GM19324 (cell line): ENCODE data around the gene RECQL.

Experiments
- ATAC-seq: cut with Tn5 transposase; IDR thresholded peaks from one replicate; pipeline ENCODE4 v1.9.1; 2021; ENCODE audit warnings: mild to moderate bottlenecking, moderate library complexity; ENCODE audit not compliant: unreplicated experiment, low FRiP score

RECQL gene, protein sequence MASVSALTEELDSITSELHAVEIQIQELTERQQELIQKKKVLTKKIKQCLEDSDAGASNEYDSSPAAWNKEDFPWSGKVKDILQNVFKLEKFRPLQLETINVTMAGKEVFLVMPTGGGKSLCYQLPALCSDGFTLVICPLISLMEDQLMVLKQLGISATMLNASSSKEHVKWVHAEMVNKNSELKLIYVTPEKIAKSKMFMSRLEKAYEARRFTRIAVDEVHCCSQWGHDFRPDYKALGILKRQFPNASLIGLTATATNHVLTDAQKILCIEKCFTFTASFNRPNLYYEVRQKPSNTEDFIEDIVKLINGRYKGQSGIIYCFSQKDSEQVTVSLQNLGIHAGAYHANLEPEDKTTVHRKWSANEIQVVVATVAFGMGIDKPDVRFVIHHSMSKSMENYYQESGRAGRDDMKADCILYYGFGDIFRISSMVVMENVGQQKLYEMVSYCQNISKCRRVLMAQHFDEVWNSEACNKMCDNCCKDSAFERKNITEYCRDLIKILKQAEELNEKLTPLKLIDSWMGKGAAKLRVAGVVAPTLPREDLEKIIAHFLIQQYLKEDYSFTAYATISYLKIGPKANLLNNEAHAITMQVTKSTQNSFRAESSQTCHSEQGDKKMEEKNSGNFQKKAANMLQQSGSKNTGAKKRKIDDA

DNA sequence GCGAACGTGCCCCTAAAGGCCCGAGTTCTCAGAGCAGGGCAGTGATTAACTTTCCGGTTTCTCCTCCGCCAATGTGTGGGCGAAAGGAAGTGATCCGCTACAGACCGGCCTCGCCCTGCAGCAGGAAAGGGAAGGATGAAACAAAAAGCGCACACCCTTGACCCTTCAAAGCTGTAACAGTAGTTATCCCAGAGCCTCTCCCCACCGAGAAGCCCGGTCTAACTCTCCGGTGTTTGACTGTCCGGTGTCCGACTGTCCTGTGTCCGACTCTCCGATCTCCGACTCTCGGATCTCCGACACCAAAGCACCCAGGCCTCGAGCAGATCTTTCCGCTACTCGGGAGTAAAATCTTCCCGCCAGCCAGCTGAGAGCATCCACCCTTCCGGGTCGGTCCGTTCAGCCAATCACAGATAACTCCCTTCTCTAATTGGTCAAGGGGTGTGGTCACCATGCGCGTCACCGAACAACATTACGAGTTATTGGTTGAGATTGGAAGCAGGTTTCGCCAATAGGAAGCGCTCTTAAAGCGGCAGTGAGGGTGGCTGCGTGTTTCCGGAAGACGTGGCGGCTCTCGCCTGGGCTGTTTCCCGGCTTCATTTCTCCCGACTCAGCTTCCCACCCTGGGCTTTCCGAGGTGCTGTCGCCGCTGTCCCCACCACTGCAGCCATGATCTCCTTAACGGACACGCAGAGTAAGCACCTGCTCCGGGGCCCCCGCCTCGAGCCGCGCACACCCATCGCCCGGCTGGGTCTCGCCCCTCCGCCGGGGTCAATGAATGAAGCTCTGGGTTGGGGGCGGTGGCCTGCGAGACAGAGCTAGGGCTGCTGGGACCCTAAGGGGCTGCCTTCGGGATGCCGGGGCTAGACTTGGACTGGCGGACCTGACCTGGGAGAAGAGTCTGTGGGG, at the start of gene RECQL, which contains the start of gene GOLT1B:
TSS of gene RECQL (minus strand) at position 378 of the 906 bp plus-strand sequence. CDS start 2,065 bp downstream, outside the sequence.
TSS of gene GOLT1B (plus strand) at position 532 of the 906 bp plus-strand sequence. CDS start at position 667, 135 bp downstream.
- peak; percentile 100 for ATAC-seq

DNA sequence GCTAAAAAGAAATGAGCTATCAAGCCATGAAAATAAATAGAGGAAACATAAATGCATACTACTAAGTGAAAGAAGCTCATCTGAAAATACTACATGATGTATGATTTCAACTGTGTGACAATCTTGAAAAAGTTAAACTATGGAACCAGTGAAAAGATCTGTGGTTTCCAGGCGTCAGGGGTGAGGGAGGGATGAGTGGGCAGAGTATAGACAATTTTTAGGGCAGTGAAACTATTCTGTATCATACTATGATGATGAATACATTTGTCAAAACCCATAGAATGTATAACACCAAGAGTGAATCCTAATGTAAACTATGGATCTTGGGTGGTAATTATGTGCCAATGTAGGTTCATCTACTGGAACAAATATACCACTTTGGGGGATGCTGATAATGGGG, 46.0 kb upstream of the RECQL start:
- ATAC-seq = no peak

DNA sequence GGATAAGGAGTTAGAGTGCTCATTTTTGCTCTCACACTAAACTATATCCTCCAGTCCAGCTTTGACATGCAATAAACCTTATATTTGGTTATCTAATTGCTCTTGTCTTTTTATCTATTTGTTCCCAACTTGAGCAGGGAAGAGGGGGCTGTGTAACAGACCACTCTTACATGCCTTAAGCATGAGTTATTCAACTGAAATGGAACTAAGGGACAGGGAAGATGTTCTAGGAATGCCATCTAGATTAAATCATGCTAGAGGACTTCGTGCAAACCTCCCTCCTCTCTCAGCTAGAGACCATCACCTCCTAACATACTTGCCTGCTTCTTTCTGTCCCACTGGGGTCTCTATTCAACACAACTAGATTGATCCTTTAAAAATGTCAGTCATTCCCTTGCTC, 45.3 kb upstream of the RECQL start:
- ATAC-seq = no peak

DNA sequence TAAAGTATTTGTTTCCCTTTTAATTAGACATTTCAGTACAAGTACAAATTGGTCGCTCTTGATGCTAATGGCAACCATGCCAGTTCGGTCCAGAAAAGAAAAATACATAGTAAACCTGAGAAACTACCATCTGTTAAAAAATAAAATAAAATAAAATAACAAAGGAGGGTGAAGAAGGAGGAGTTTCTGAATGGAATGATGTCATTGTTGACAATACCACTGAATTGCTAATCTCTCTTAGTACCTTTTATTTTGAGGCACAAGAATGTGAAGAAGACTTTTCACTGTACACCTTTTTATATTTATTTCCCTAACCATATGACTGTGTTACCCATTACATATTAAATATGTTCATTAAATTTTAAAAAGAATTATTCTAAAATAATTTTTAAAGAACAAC, 44.1 kb upstream of the RECQL start:
- no peak for ATAC-seq

DNA sequence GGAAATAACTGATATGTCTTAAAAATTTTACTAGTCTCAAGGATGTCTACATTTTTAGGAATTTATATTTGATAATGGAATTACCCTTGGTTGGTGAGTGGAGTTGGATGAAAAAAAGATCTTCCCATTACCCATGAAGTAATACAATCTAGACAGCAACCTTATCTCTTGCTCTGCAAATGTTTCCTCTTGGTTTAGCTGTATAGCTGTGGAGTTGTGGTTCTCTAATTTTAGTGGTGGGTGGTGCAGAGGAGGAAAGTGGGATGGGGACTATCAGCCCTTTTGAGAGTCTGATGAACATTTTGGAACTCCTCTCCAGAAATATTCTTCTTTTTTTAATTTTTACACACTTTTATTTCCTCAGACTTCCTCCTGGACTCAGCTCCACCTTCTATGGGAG, 41.7 kb upstream of the RECQL start:
- ATAC-seq = no peak

DNA sequence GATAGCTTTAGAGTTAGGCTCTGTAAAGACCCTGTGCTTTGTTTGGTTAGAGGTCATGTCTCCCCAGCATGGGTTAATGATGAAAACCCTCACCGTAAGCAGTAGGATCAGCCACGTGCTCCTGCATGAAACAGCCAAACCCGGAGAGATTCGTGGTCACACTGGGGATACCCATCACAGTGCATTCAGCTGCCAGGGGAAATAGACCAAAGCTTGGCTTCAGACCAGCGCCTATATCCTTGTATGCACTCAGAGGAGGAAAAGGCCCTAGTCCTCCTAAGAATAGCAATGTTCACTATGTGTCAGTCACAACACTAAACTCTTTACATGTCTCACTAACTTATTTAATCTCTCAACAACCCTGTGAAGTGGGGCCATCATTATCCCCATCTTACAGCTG, 41.0 kb upstream of the RECQL start:
- no peak for ATAC-seq

DNA sequence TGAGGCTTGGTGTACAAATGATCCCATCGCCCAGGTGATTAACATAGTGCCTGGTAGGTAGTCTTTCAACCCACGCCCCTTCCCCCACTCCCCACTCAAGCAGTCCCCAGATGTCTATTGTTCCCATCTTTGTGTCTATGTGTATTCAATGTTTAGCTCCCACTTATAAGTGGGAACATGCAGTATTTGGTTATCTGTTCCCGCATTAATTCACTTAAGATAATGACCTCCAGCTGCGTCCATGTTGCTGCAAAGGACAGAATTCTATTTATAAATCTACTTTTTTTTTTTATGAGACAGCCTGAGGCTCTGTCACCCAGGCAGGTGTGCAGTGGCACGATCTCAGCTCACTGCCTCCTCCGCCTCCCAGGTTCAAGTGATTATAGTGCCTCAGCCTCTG, 40.3 kb upstream of the RECQL start:
- ATAC-seq = no peak

DNA sequence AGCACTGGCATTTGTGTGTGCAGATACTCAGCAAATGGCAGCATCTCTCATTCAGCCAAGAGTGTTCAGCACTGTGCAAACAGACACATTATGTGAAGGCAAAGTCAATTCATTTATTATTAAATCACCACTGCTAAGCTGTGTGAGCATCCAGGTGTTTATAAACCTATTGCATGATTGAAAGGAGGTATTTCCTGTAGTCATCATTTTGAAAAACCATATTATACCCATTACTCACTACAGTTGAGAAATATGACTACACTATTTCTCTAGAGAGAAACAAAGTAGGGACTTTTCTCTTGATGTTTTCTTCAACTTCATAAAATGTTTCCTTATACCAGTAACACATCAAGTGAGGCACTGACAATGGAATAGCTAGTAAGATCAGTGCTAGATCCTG, 38.4 kb upstream of the RECQL start:
- ATAC-seq = no peak

DNA sequence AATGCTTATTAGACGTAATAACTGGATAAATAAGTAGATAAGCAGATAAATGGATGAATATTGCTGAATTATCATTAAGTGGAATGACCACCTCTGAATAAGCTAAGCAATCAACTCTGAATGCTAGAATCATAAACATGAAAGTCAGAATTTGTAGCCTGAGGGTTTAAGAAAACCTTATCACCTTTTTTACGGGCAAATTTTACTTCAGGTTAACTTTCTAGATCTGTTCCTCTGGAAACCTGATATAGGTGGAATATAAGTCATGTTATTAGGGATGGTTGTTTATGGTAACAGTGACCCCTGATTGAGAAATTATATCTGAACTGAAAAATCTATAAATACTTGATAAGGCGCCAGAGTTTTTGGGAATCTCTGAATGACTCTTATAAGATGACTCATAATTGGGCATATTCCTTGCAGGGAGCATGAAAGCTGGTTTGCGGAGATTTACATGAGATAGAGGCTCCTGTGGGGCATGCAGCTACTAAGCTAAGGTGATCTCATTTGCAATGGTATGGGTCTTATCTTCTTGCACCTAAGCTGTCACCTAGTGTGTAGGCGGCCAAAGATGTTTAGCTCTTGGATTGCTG, 36.7 kb upstream of the RECQL start:
- no peak for ATAC-seq

DNA sequence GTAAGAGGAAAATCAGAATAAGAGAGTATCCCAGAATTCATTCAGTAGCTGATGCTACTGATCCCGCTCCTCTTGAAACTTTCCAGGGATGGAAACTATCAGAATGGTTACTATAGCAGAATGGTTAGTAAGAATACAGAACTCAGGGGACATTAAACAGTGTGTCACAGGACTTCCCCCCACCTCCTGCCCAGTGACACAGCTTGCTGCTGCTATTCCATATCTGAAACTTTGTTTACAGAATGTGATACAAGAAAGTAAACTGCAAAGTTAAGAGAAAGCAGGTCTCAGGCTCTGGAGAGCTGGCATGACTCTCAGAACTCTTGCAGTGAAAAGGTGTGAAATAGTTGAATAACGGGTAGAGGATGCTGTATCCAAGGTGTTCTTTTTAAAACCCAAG, 28.0 kb upstream of the RECQL start:
- no peak for ATAC-seq

DNA sequence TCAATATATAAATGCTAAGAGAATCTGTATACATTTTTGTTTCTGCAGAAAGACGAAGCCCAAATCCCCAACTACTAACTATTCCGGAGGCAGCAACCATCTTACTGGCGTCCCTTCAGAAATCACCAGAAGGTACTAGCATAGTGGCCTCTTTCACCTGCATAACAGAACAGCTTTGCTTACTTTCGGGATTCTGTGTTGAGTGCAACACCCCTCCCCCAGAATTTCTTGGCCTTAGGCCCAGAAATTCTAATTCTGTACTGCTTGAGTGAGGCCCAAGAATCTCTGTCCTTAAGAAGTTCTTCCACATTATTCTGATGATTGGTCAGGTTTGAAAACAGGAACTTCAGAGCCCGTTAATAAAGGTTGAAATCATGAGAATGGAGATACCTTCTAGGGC, 27.5 kb upstream of the RECQL start:
- ATAC-seq = no peak

DNA sequence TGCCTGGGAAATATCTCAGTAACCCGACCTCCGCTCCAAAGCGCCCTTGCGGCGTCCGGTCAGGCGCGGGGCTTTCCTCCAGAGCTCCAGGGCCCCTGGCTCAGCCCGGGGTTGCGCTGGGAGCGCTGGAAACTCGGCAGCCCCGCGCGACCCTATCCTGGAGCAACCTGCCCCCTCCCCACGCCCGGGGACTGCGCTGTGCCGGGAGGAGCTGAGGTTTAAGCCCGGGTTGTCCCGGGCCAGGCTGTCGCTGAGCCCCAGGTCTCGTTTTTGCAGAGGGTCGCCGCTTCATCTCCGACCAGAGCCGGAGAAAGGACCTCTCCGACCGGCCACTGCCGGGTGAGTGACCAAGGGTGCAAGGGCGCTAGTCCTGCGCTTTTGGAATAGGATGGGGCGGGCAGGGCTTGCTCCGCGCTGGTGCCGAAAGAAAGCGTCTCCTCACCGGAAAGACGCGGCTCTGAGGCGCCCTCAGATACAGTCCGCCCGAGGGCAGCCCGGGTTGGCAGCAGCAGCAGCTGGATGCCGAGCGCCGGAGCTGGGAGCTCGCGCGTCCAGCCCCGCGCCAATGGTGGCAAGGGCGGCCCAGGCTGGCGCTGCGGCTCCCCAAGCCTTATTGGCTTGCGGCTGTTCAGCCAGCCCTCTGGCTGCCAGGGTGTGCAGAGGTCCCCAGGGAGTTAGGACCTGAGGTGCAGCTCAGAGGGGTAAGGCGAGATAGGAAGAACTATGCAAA, 26.2 kb upstream of the RECQL start:
- ATAC-seq = peak; percentile 100

DNA sequence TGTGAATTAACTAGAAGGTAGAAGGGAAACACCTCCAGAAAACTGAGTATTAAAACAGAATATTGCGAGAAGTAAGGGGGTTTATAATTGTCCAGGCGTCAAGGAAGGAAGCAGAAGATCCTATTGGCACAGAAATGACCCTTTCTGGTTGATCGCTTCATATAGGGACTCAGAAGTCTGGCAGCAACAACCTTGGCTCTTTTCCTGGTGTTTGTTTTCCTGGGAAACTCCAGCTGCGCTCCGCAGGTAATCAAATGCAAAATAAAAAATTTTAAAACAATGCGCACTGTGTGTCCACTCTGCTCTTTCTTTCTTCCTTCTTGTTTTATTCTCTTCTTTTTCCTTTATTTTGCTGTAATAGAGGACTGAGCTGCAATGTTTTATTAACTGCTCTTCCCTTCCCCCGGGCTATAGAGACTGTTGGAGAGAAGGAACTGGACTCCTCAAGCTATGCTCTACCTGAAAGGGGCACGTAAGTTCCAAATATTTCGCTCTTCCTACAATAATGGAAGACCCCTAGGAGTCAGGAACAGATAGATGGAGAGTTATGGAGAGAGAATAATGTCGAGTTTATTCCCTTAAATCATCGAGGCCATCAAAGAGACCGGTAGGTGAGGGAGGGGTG, 25.4 kb upstream of the RECQL start:
- no peak for ATAC-seq

DNA sequence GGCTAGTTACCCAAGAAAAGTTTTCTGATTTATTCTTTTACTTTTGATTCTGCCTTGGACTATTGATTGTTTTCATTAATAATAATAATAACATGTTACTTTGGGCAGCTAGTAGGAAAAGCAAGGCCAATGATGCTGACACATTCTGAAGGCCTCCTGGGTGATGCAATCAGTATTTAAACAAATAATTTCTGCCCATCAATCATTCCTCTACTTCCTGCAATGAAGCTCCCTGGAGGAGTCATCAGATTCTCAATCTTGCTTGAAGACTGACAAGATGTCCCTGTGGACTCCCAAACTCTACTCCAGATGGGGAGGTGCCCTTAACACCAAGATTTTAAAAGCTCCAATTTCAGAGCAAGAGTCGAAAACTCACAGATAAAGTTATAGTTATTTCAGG, 24.6 kb upstream of the RECQL start, which contains the start of gene SPX:
TSS of gene SPX (plus strand) at position 244 of the 400 bp plus-strand sequence. CDS start 177 bp downstream, outside the sequence.
- no peak for ATAC-seq

DNA sequence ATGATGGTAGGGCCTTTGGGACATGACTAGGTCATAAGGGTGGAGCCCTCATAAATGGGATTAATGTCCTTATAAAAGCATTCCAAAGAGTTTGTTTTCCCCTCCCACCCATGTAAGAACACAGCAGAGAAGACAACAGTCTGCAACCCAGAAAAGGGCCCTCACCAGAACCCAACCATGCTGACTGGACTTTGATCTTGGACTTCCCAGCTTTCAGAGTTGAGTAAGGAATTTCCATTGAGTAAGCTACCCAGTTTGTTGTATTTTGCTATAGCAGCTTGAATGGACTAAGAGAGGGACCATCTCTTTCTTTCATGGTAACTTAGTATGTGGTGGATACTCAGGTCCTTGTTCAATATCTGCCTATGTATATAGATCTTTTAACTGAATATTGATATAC, 21.7 kb upstream of the RECQL start:
- ATAC-seq = no peak

DNA sequence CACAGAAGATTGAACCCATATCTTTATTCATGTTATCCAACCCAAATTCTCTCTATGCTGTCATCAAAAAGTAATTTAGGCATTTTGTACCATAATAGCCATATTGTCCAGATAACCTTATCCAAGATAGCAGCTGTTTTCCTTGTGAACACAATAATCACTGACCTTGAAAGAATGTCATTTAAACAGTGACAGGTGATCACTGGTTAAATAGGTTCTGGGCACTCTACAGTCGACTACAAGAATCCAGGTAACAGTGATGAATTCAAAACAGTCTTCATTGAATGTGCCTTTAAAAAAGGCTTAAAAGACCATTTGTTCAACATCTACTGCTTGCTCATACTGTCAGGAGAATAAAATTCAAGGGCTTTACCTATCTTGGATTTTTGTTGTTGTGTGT, 20.1 kb upstream of the RECQL start:
- no peak for ATAC-seq

DNA sequence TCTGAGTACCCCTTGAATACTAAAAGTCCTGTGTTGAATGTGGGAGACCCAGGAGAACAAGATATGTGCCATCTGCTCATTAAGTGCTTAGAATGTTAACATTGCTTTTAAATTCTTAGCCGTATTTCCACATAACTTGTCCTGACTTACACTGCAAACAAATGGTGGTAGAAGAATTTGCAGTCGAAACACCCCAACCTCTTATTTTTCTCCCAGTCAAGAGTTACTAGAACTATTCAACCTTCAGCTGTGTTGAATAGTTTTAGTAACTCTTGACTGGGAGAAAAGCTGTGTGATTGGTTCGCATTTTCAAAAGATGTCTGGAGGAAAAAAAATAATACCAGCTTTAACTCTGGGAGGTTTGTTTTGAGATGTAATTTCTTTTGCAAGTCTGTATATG, 17.0 kb upstream of the RECQL start:
- no peak for ATAC-seq

DNA sequence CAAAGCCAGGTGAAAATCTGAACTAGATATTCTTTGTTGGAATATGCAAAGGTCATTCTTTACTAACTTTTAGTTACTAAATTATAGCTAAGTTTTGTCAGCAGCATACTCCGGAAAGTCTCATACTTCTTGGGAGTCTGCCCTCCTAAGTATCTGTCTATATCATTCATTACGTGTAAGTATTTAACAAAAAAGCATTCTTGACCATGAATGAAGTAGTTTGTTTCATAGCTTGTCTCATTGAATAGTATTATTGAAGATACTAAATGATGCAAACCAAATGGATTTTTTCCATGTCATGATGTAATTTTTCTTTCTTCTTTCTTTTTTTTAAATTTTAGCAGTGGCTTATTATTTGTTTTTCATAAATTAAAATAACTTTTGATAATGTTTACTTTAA, 14.8 kb upstream of the RECQL start:
- no peak for ATAC-seq

DNA sequence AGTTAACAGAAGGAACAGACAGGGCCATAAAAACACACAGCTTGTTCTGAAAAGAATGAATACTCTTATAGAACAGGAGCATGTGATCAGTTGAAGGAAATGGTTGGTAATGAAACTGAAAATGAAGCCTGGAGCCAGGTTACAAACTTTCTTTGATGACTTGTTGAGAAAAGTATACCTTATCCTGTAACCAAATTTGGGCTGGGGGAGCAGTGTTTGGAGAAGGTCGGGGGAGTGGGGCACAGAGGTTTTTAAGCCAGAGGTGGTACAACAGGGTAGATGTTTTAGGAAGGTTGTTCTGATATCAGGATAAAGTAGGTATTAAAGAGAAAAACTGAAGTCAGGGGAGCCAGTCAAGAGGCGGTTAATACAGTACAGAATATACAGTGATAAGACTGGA, 8.3 kb upstream of the RECQL start:
- peak; percentile 95 for ATAC-seq
